AG04450 (cell line): ENCODE measurements around the gene EDN1. TPM values are rescaled to one million over a fixed set of nuclear protein-coding genes. Genes with fewer than 3 reads are reported as not detected.

Source experiments
- CTCF ChIA-PET: fragments of 300-600, 350-600 bp; formaldehyde crosslinking; extraction: SDS; loops from one replicate; lab custom pipeline; 2022; ENCODE audit warnings: antibody characterized with exemption, inconsistent platforms; lab: Charles Lee
- POLR2A ChIA-PET: fragments of 350-600 bp; formaldehyde crosslinking; extraction: SDS; loops from one replicate; lab custom pipeline; 2021; ENCODE audit warnings: antibody characterized with exemption, inconsistent platforms; lab: Yijun Ruan, JAX
- DNase-seq: peaks from one replicate; pipeline ENCODE4 v3.0.0-alpha.2; 2011; ENCODE audit warnings: low read depth, low spot score
- H3K27ac ChIP-seq: one replicate; pipeline ENCODE4 v1.5.1; 2012; ENCODE audit warnings: low read depth, low read length, control low read depth
- H3K27me3 ChIP-seq: one replicate; pipeline ENCODE4 v1.6.0; 2012; ENCODE audit warnings: low read length; ENCODE audit not compliant: control insufficient read depth, insufficient read depth
- H3K4me3 ChIP-seq: 2 replicates; pipeline ENCODE4 v1.5.1; 2011; ENCODE audit warnings: mild to moderate bottlenecking, low read depth, low read length, control low read depth
- H3K9me3 ChIP-seq: 2 replicates; pipeline ENCODE4 v1.5.1; 2012; ENCODE audit warnings: low read length; ENCODE audit not compliant: control insufficient read depth, insufficient read depth
- CTCF ChIP-seq: IDR thresholded peaks from 2 replicates; pipeline ENCODE4 v1.5.1; 2011; ENCODE audit warnings: low read depth, low read length, control low read depth, inconsistent platforms
- polyA plus RNA-seq: library from polyadenylated mRNA; depleted of rRNA; stranded (reverse); fragments of >200 nt; gene quantifications from 2 replicates; pipeline ENCODE4 v1.2.3, GENCODE V29; 2011

The EDN1 gene
- polyA plus RNA-seq, 1 experiment: 2.1 TPM

- Histone ChIP-seq H3K9me3 (no peaks in the 10 kb centered on the region), H3K4me3 (no peak overlapping the region), H3K27ac (no peak overlapping the region), H3K27me3 (no peaks in the 10 kb centered on the region)
- CTCF ChIA-PET: interaction anchor here (0.8 to 6.7 kb wide), 47 partner anchors 9 to 708 kb away, joined by 3 to 220 read pairs (median 5); no protein-coding TSS in a partner anchor
- POLR2A ChIA-PET: interaction anchor here (0.5 to 0.6 kb wide), 2 partner anchors 147 to 634 kb away, joined by 3 to 4 read pairs; no protein-coding TSS in a partner anchor
- no peak for DNase-seq
- no peak for TF ChIP-seq CTCF
These were observed 1.2 kb upstream of the EDN1 start for GRCh38 chr6:12288914-12289313.

GRCh38 chr6:12289365-12289919 is 719 bp upstream of the EDN1 start:
- Histone ChIP-seq H3K9me3 (no peaks in the 10 kb centered on the region), H3K27ac (peak overlapping the region; percentile 88), H3K4me3 (peak overlapping the region; percentile 71), H3K27me3 (no peaks in the 10 kb centered on the region)
- CTCF ChIA-PET: interaction anchor here (0.5 to 6.7 kb wide), 59 partner anchors 9 to 762 kb away, joined by 3 to 220 read pairs (median 4); no protein-coding TSS in a partner anchor
- peak; percentile 96 for TF ChIP-seq CTCF
- no peak for DNase-seq
- POLR2A ChIA-PET: interaction anchor here (0.5 to 1.0 kb wide), 3 partner anchors 148 to 635 kb away, joined by 3 to 8 read pairs (median 4); partner anchors contain the start of gene HIVEP1

GRCh38 chr6:12291071-12291838 is 1.1 kb downstream of the EDN1 start:
- H3K4me3 ChIP-seq: peak overlapping the region; percentile 71
- H3K27ac ChIP-seq: no peak overlapping the region
- no peak for TF ChIP-seq CTCF
- DNase-seq: no peak
- CTCF ChIA-PET: interaction anchor here (0.6 to 6.7 kb wide), 18 partner anchors 11 to 713 kb away, joined by 3 to 220 read pairs (median 5); no protein-coding TSS in a partner anchor
- H3K9me3 ChIP-seq: no peaks in the 10 kb centered on the region
- H3K27me3 ChIP-seq: no peaks in the 10 kb centered on the region
- POLR2A ChIA-PET: interaction anchor here (0.7 kb wide), 1 partner anchor 1337 kb away, joined by 6 read pairs; no protein-coding TSS in a partner anchor

GRCh38 chr6:12291839-12292604 is 1.9 kb downstream of the EDN1 start:
- TF ChIP-seq CTCF: peak; percentile 28; the same call in 1 of the 2 replicates
- H3K27ac ChIP-seq: no peak overlapping the region
- DNase-seq: no peak
- no peaks in the 10 kb centered on the region for H3K9me3 ChIP-seq
- POLR2A ChIA-PET: no interaction called here
- H3K4me3 ChIP-seq: peak overlapping the region; percentile 45
- H3K27me3 ChIP-seq: no peaks in the 10 kb centered on the region
- CTCF ChIA-PET: interaction anchor here (0.7 to 6.7 kb wide), 5 partner anchors 18 to 708 kb away, joined by 4 to 220 read pairs (median 20); no protein-coding TSS in a partner anchor
